PC-3 (cell line): ENCODE data around the gene PPP1R12B. TPM values are rescaled to one million over a fixed set of nuclear protein-coding genes. Genes with fewer than 3 reads are reported as not detected.
"Not testable (repeated sequence)": the region's sequence is repeated elsewhere in the genome, so short reads cannot be mapped to it uniquely, and the experiment has no call there.

Experiments
- ATAC-seq: fragments of 200-7000 bp; cut with Tn5 transposase; 2 replicates; pipeline ENCODE4 v1.9.1; 2020; ENCODE audit warnings: mild to moderate bottlenecking, moderate library complexity
- BruUV-seq: library from RNA; stranded (reverse); fragments of 400-500 nt; replicated peaks from 2 replicates; lab custom pipeline; 2021; lab: Mats Ljungman, UMichigan
- CTCF ChIA-PET: fragments of 300-600 bp; sonication (Branson Sonifier 250); formaldehyde crosslinking; loops from one replicate; lab custom pipeline; 2022; ENCODE audit warnings: antibody characterized with exemption; lab: Charles Lee
- POLR2A ChIA-PET: fragments of 300-600 bp; sonication (Branson Sonifier 250); formaldehyde crosslinking; loops from one replicate; lab custom pipeline; 2022; ENCODE audit warnings: antibody characterized with exemption; ENCODE audit not compliant: unreplicated experiment; lab: Charles Lee
- DNase-seq: peaks from one replicate; pipeline ENCODE4 v3.0.0-alpha.2; 2015
- H2AFZ ChIP-seq: fragments of 300-600 bp; sonication (generic); 2 replicates; pipeline ENCODE4 v1.6.0; 2016; ENCODE audit warnings: antibody characterized with exemption, low read length
- H3F3A ChIP-seq: fragments of 300-600 bp; sonication (generic); one replicate; pipeline ENCODE4 v1.6.0; 2017; ENCODE audit warnings: antibody characterized with exemption, low read length, control low read depth, mild to moderate bottlenecking; ENCODE audit not compliant: unreplicated experiment
- H3K27ac ChIP-seq: fragments of 300-600 bp; sonication (generic); 2 replicates; pipeline ENCODE4 v1.5.1; 2016; ENCODE audit warnings: mild to moderate bottlenecking, low read length
- H3K27me3 ChIP-seq: fragments of 300-600 bp; sonication (generic); 2 replicates; pipeline ENCODE4 v1.6.1; 2016; ENCODE audit warnings: low read length, mixed read lengths
- H3K36me3 ChIP-seq: fragments of 300-600 bp; sonication (generic); 2 replicates; pipeline ENCODE4 v1.6.1; 2016; ENCODE audit warnings: low read depth, mixed run types, low read length, mixed read lengths
- H3K4me1 ChIP-seq: fragments of 300-600 bp; sonication (generic); 2 replicates; pipeline ENCODE4 v1.5.1; 2016; ENCODE audit warnings: low read length; ENCODE audit not compliant: insufficient read depth
- H3K4me2 ChIP-seq: fragments of 300-600 bp; sonication (generic); 2 replicates; pipeline ENCODE4 v1.6.0; 2016; ENCODE audit warnings: low read length
- H3K4me3 ChIP-seq: fragments of 300-600 bp; sonication (generic); 2 replicates; pipeline ENCODE4 v1.5.1; 2016; ENCODE audit warnings: mild to moderate bottlenecking, low read length, mixed read lengths
- H3K79me2 ChIP-seq: fragments of 300-600 bp; sonication (generic); 2 replicates; pipeline ENCODE4 v1.6.1; 2017; ENCODE audit warnings: low read length, mixed read lengths
- H3K9ac ChIP-seq: fragments of 300-600 bp; sonication (generic); 2 replicates; pipeline ENCODE4 v1.6.0; 2016; ENCODE audit warnings: mild to moderate bottlenecking, low read length
- H3K9me2 ChIP-seq: fragments of 300-600 bp; sonication (generic); replicated peaks from 2 replicates; pipeline ENCODE4 v1.6.1; 2016; ENCODE audit warnings: mixed run types, low read length, mixed read lengths
- H3K9me3 ChIP-seq: fragments of 300-600 bp; sonication (generic); 2 replicates; pipeline ENCODE4 v1.6.1; 2016; ENCODE audit warnings: low read length, mixed read lengths
- H4K20me1 ChIP-seq: fragments of 300-600 bp; sonication (generic); 2 replicates; pipeline ENCODE4 v1.6.1; 2016; ENCODE audit warnings: low read length, mixed read lengths
- EZH2 ChIP-seq: fragments of 300-600 bp; sonication (generic); IDR thresholded peaks from one replicate; pipeline ENCODE4 v1.6.1; 2017; ENCODE audit warnings: antibody characterized with exemption, mild to moderate bottlenecking, low read length; ENCODE audit not compliant: unreplicated experiment
- EZH2phosphoT487 ChIP-seq: fragments of 300-600 bp; sonication (generic); IDR thresholded peaks from 2 replicates; pipeline ENCODE4 v1.6.1; 2018; ENCODE audit warnings: mild to moderate bottlenecking, antibody characterized with exemption, low read length, borderline replicate concordance
- intact Hi-C: fragments of 100-400 bp; cut with micrococcal nuclease; formaldehyde crosslinking; loops from 2 replicates; pipeline ENCODE4 v1.9.0; 2023
- total RNA-seq: library from RNA; depleted of rRNA; stranded (reverse); fragments of >200 nt; gene quantifications from 2 replicates; pipeline ENCODE4 v1.2.3, GENCODE V29; 2014
- TF ChIP-seq, protein P1 (sequence below): fragments of 300-600 bp; sonication (generic); conservative IDR thresholded peaks from 2 replicates; pipeline ENCODE4 v1.5.1; 2017; ENCODE audit warnings: antibody characterized with exemption, low read depth, mild to moderate bottlenecking, low read length

PPP1R12B gene
- total RNA-seq, 1 experiment from 2014 or later: 2.0 TPM

DNA sequence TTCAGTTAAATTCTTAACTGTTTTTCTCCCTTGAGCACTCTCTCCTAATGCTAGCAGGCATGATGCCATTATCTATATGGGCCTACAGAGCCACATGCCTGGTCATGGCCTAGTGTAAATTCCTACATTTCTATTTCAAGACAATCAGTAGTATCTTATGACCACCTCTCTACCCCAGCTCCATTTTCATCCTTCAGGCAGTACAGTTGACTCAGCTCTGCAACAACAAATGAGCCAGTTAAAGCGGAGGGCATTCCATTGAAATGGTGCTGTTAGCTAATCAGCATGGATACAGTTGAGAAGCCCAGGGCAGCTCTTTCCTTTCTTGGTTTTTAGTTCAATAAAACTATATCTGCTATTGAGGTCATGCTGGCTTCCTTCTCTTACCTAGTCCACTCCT lies 150.0 kb downstream of the PPP1R12B start:
- no peak overlapping the region for H3K4me3 ChIP-seq
- no peak overlapping the region for H2AFZ ChIP-seq
- ChIA-PET POLR2A (no interaction called here), CTCF (no interaction called here)
- no peak for DNase-seq
- no TSS peak for BruUV-seq
- no peaks in the 10 kb centered on the region for H4K20me1 ChIP-seq
- H3K9ac ChIP-seq: no peak overlapping the region
- H3K4me1 ChIP-seq: no peaks in the 10 kb centered on the region
- H3K9me3 ChIP-seq: no peaks in the 10 kb centered on the region
- no peak for ATAC-seq
- H3K79me2 ChIP-seq: no peaks in the 10 kb centered on the region
- H3K27ac ChIP-seq: no peak overlapping the region
- no peaks in the 10 kb centered on the region for H3K27me3 ChIP-seq
- TF ChIP-seq EZH2phosphoT487 (no peak), EZH2 (no peak)
- TF ChIP-seq, protein P1, sequence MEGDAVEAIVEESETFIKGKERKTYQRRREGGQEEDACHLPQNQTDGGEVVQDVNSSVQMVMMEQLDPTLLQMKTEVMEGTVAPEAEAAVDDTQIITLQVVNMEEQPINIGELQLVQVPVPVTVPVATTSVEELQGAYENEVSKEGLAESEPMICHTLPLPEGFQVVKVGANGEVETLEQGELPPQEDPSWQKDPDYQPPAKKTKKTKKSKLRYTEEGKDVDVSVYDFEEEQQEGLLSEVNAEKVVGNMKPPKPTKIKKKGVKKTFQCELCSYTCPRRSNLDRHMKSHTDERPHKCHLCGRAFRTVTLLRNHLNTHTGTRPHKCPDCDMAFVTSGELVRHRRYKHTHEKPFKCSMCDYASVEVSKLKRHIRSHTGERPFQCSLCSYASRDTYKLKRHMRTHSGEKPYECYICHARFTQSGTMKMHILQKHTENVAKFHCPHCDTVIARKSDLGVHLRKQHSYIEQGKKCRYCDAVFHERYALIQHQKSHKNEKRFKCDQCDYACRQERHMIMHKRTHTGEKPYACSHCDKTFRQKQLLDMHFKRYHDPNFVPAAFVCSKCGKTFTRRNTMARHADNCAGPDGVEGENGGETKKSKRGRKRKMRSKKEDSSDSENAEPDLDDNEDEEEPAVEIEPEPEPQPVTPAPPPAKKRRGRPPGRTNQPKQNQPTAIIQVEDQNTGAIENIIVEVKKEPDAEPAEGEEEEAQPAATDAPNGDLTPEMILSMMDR: no peak
- no peaks in the 10 kb centered on the region for H3F3A ChIP-seq
- no peaks in the 10 kb centered on the region for H3K36me3 ChIP-seq
- H3K4me2 ChIP-seq: no peak overlapping the region
- no peaks in the 10 kb centered on the region for H3K9me2 ChIP-seq
- intact Hi-C loops: no loop called here

DNA sequence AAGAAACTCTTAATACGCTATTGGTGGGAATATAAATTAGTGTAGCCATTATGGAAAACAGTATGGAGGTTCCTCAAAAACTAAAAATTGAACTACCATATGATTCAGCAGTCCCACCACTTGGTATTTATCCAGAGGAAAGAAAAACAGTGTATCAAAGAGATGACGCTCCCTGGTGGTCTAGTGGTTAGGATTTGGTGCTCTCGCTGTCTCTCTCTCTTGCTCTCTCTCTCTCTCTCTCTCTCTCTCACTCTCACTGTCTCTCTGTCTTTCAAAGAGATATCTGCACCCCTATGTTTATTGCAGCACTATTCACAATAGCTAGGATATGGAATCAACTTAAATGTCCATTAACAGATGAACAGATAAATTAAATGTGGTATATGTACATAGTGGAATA lies 151.5 kb downstream of the PPP1R12B start:
- H4K20me1 ChIP-seq, H3K27ac ChIP-seq, H3K9me3 ChIP-seq, H2AFZ ChIP-seq, H3K4me1 ChIP-seq, H3K9me2 ChIP-seq, H3F3A ChIP-seq, H3K4me2 ChIP-seq, H3K79me2 ChIP-seq, ATAC-seq, CTCF ChIA-PET, POLR2A ChIA-PET, BruUV-seq, H3K36me3 ChIP-seq, H3K9ac ChIP-seq, H3K4me3 ChIP-seq, H3K27me3 ChIP-seq, DNase-seq: not testable (repeated sequence)
- intact Hi-C loops: loop anchor here (2.0 kb wide), 1 partner anchor 35 kb away; no protein-coding TSS in a partner anchor

DNA sequence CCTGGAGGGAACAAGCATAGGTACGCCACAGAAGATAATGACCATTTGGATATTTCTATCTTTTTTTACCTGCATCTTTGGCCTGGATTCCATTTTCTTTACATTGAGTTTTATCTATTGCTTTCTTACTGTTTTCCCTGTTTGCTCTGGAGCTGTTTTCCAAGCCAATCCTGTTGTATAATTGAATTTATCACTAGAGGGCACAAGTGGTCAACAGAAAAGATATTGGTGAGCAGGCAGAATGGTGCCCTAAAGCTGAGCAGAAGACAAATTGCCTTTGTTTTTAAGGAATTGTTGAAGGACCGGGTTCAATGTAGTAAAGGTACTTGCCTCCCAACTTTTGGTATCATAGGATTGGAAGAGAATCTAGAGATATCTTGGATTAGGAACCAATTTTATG lies 152.8 kb downstream of the PPP1R12B start:
- no peaks in the 10 kb centered on the region for H3K27me3 ChIP-seq

More for the DNA sequence above, 152.8 kb downstream of the PPP1R12B start:
- DNase-seq (peak; percentile 52), ATAC-seq (no peak; the same call in 1 of the 2 replicates)
- Histone ChIP-seq H3K9me3 (no peaks in the 10 kb centered on the region), H3K4me3 (no peak overlapping the region), H2AFZ (no peak overlapping the region), H3K9me2 (no peaks in the 10 kb centered on the region), H4K20me1 (no peaks in the 10 kb centered on the region), H3K4me2 (no peak overlapping the region), H3F3A (no peaks in the 10 kb centered on the region), H3K9ac (no peak overlapping the region), H3K36me3 (no peaks in the 10 kb centered on the region), H3K79me2 (no peaks in the 10 kb centered on the region), H3K27ac (no peak overlapping the region), H3K4me1 (no peaks in the 10 kb centered on the region)
- TF ChIP-seq, protein P1: peak; percentile 47; the same call in 1 of the 2 replicates
- TF ChIP-seq EZH2phosphoT487 (no peak), EZH2 (no peak)
- BruUV-seq: no TSS peak
- ChIA-PET POLR2A (no interaction called here), CTCF (interaction anchor here (0.7 kb wide), 4 partner anchors 53 to 218 kb away, joined by 3 to 6 read pairs (median 4); no protein-coding TSS in a partner anchor)
- intact Hi-C loops: loop anchor here (1.0 to 2.0 kb wide), 4 partner anchors 36 to 218 kb away; no protein-coding TSS in a partner anchor
